HEK293 (cell line): ENCODE data around the gene SAE1.

Source experiments
- EGR2 ChIP-seq: fragments of 450-650 bp; formaldehyde crosslinking; IDR thresholded peaks from 2 replicates; pipeline ENCODE4 v1.5.1; 2016; ENCODE audit warnings: low read depth, missing biosample characterization, missing genetic modification characterization
- KLF1 ChIP-seq: fragments of 450-650 bp; formaldehyde crosslinking; IDR thresholded peaks from 2 replicates; pipeline ENCODE4 v1.5.1; 2016; ENCODE audit warnings: missing biosample characterization, missing genetic modification characterization
- KLF7 ChIP-seq: fragments of 450-650 bp; formaldehyde crosslinking; IDR thresholded peaks from 2 replicates; pipeline ENCODE4 v1.5.1; 2016; ENCODE audit warnings: missing biosample characterization, missing genetic modification characterization, borderline replicate concordance
- SCRT2 ChIP-seq: fragments of 450-650 bp; formaldehyde crosslinking; IDR thresholded peaks from 2 replicates; pipeline ENCODE4 v1.5.1; 2016; ENCODE audit warnings: missing biosample characterization, missing genetic modification characterization
- ZNF138 ChIP-seq: fragments of 450-650 bp; formaldehyde crosslinking; IDR thresholded peaks from 2 replicates; pipeline ENCODE4 v1.5.1; 2016; ENCODE audit warnings: missing biosample characterization, missing genetic modification characterization, borderline replicate concordance
- ZNF324 ChIP-seq: fragments of 450-650 bp; formaldehyde crosslinking; IDR thresholded peaks from 2 replicates; pipeline ENCODE4 v1.5.1; 2016; ENCODE audit warnings: missing biosample characterization, missing genetic modification characterization
- ZNF37A ChIP-seq: fragments of 450-650 bp; IDR thresholded peaks from 2 replicates; pipeline ENCODE4 v1.5.1; 2018; ENCODE audit warnings: missing biosample characterization, missing genetic modification characterization
- ZNF404 ChIP-seq: fragments of 450-650 bp; formaldehyde crosslinking; IDR thresholded peaks from 2 replicates; pipeline ENCODE4 v1.5.1; 2017; ENCODE audit warnings: missing biosample characterization, missing genetic modification characterization
- ZNF426 ChIP-seq: fragments of 450-650 bp; formaldehyde crosslinking; IDR thresholded peaks from 2 replicates; pipeline ENCODE4 v1.5.1; 2017; ENCODE audit warnings: missing biosample characterization, missing genetic modification characterization, mild to moderate bottlenecking, inconsistent platforms, moderate library complexity
- ZSCAN23 ChIP-seq: fragments of 450-650 bp; formaldehyde crosslinking; IDR thresholded peaks from 2 replicates; pipeline ENCODE4 v1.5.1; 2016; ENCODE audit warnings: missing biosample characterization, missing genetic modification characterization
- TF ChIP-seq, protein P1 (sequence below): fragments of 450-650 bp; formaldehyde crosslinking; IDR thresholded peaks from 2 replicates; pipeline ENCODE4 v1.5.1; 2016; ENCODE audit warnings: missing biosample characterization, missing genetic modification characterization, borderline replicate concordance
- TF ChIP-seq, protein P2 (sequence below): fragments of 450-650 bp; formaldehyde crosslinking; IDR thresholded peaks from 2 replicates; pipeline ENCODE4 v1.5.1; 2016; ENCODE audit warnings: missing biosample characterization, missing genetic modification characterization
- TF ChIP-seq, protein P3 (sequence below): fragments of 450-650 bp; formaldehyde crosslinking; conservative IDR thresholded peaks from 2 replicates; pipeline ENCODE4 v1.5.1; 2016; ENCODE audit warnings: low read depth, missing biosample characterization, missing genetic modification characterization
- TF ChIP-seq, protein P4 (sequence below): fragments of 450-650 bp; formaldehyde crosslinking; IDR thresholded peaks from 2 replicates; pipeline ENCODE4 v1.5.1; 2017; ENCODE audit warnings: missing biosample characterization, missing genetic modification characterization
- TF ChIP-seq, protein P5 (sequence below): fragments of 450-650 bp; formaldehyde crosslinking; IDR thresholded peaks from 2 replicates; pipeline ENCODE4 v1.5.1; 2016; ENCODE audit warnings: missing biosample characterization, missing genetic modification characterization, borderline replicate concordance
- TF ChIP-seq, protein P6 (sequence below): fragments of 450-650 bp; formaldehyde crosslinking; IDR thresholded peaks from 2 replicates; pipeline ENCODE4 v1.5.1; 2016; ENCODE audit warnings: missing biosample characterization, missing genetic modification characterization

SAE1 gene

DNA sequence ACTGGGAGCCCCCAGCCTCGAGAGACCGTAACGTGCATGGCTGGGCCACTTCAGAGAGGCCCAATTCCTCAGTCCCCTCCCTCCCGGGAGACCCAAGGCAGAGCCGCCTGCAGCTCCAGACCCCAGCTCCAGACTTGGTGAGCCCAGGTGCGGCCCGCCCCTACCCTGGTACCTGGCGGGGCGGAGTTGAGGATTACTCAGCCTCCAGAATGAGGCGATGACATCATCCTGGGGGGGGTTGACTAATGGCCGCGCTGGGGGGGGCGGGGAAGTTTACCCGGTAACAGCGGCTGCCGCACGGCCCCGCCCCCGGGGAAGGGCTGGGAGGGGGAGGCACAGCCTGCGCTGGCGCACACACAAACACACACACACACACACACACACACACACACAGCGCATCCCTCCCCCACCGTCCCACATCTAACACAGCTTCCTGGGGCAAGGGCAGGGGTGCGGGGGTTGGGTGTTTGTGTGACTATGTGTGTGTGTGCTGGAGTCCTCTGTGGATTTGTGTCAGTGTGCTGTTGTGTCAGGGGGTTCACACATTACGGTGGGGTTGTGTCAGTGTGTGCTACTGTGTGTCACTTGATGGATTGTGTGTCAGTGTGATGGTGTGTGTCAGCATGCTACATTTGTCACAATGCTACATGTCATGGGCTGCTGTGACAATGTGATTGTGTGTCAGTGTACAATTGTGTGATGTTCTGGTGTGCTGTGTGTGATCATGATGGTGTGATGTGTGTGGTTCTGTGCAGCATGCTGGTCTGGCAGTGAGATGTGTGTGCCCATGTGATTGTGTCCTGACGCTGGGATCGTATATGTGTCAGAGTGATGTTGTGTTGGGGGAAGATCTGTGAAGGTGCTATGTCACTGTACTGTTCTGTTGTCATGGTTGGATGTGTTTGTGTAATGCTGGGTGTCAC, 110.6 kb downstream of the SAE1 start (continued):
- TF ChIP-seq EGR2, result peak; percentile 90
- TF ChIP-seq, protein P1, sequence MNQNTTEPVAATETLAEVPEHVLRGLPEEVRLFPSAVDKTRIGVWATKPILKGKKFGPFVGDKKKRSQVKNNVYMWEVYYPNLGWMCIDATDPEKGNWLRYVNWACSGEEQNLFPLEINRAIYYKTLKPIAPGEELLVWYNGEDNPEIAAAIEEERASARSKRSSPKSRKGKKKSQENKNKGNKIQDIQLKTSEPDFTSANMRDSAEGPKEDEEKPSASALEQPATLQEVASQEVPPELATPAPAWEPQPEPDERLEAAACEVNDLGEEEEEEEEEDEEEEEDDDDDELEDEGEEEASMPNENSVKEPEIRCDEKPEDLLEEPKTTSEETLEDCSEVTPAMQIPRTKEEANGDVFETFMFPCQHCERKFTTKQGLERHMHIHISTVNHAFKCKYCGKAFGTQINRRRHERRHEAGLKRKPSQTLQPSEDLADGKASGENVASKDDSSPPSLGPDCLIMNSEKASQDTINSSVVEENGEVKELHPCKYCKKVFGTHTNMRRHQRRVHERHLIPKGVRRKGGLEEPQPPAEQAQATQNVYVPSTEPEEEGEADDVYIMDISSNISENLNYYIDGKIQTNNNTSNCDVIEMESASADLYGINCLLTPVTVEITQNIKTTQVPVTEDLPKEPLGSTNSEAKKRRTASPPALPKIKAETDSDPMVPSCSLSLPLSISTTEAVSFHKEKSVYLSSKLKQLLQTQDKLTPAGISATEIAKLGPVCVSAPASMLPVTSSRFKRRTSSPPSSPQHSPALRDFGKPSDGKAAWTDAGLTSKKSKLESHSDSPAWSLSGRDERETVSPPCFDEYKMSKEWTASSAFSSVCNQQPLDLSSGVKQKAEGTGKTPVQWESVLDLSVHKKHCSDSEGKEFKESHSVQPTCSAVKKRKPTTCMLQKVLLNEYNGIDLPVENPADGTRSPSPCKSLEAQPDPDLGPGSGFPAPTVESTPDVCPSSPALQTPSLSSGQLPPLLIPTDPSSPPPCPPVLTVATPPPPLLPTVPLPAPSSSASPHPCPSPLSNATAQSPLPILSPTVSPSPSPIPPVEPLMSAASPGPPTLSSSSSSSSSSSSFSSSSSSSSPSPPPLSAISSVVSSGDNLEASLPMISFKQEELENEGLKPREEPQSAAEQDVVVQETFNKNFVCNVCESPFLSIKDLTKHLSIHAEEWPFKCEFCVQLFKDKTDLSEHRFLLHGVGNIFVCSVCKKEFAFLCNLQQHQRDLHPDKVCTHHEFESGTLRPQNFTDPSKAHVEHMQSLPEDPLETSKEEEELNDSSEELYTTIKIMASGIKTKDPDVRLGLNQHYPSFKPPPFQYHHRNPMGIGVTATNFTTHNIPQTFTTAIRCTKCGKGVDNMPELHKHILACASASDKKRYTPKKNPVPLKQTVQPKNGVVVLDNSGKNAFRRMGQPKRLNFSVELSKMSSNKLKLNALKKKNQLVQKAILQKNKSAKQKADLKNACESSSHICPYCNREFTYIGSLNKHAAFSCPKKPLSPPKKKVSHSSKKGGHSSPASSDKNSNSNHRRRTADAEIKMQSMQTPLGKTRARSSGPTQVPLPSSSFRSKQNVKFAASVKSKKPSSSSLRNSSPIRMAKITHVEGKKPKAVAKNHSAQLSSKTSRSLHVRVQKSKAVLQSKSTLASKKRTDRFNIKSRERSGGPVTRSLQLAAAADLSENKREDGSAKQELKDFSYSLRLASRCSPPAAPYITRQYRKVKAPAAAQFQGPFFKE, result peak; percentile 96; the same call in 1 of the 2 replicates
- no peak for TF ChIP-seq ZNF37A (tag by site-specific recombination)
- TF ChIP-seq KLF7, result peak; percentile 43; the same call in 1 of the 2 replicates
- 0 out of 2 replicates have a peak, but pooled peaks have one; percentile 18 for TF ChIP-seq ZSCAN23 (tag by site-specific recombination)
- no peak for TF ChIP-seq ZNF426
- TF ChIP-seq KLF1 (tag by site-specific recombination), result peak; percentile 79
- TF ChIP-seq, protein P2, sequence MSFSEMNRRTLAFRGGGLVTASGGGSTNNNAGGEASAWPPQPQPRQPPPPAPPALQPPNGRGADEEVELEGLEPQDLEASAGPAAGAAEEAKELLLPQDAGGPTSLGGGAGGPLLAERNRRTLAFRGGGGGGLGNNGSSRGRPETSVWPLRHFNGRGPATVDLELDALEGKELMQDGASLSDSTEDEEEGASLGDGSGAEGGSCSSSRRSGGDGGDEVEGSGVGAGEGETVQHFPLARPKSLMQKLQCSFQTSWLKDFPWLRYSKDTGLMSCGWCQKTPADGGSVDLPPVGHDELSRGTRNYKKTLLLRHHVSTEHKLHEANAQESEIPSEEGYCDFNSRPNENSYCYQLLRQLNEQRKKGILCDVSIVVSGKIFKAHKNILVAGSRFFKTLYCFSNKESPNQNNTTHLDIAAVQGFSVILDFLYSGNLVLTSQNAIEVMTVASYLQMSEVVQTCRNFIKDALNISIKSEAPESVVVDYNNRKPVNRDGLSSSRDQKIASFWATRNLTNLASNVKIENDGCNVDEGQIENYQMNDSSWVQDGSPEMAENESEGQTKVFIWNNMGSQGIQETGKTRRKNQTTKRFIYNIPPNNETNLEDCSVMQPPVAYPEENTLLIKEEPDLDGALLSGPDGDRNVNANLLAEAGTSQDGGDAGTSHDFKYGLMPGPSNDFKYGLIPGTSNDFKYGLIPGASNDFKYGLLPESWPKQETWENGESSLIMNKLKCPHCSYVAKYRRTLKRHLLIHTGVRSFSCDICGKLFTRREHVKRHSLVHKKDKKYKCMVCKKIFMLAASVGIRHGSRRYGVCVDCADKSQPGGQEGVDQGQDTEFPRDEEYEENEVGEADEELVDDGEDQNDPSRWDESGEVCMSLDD (tag by site-specific recombination), result peak; percentile 75
- TF ChIP-seq ZNF138 (tag by site-specific recombination), result no peak
- TF ChIP-seq SCRT2 (tag by site-specific recombination), result peak; percentile 58; the same call in 1 of the 2 replicates
- no peak for TF ChIP-seq ZNF404 (tag by site-specific recombination)
- TF ChIP-seq, protein P3, sequence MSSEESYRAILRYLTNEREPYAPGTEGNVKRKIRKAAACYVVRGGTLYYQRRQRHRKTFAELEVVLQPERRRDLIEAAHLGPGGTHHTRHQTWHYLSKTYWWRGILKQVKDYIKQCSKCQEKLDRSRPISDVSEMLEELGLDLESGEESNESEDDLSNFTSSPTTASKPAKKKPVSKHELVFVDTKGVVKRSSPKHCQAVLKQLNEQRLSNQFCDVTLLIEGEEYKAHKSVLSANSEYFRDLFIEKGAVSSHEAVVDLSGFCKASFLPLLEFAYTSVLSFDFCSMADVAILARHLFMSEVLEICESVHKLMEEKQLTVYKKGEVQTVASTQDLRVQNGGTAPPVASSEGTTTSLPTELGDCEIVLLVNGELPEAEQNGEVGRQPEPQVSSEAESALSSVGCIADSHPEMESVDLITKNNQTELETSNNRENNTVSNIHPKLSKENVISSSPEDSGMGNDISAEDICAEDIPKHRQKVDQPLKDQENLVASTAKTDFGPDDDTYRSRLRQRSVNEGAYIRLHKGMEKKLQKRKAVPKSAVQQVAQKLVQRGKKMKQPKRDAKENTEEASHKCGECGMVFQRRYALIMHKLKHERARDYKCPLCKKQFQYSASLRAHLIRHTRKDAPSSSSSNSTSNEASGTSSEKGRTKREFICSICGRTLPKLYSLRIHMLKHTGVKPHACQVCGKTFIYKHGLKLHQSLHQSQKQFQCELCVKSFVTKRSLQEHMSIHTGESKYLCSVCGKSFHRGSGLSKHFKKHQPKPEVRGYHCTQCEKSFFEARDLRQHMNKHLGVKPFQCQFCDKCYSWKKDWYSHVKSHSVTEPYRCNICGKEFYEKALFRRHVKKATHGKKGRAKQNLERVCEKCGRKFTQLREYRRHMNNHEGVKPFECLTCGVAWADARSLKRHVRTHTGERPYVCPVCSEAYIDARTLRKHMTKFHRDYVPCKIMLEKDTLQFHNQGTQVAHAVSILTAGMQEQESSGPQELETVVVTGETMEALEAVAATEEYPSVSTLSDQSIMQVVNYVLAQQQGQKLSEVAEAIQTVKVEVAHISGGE (tag by site-specific recombination), result peak; percentile 32; the same call in 1 of the 2 replicates
- TF ChIP-seq ZNF324, result peak; percentile 72
- TF ChIP-seq, protein P4, sequence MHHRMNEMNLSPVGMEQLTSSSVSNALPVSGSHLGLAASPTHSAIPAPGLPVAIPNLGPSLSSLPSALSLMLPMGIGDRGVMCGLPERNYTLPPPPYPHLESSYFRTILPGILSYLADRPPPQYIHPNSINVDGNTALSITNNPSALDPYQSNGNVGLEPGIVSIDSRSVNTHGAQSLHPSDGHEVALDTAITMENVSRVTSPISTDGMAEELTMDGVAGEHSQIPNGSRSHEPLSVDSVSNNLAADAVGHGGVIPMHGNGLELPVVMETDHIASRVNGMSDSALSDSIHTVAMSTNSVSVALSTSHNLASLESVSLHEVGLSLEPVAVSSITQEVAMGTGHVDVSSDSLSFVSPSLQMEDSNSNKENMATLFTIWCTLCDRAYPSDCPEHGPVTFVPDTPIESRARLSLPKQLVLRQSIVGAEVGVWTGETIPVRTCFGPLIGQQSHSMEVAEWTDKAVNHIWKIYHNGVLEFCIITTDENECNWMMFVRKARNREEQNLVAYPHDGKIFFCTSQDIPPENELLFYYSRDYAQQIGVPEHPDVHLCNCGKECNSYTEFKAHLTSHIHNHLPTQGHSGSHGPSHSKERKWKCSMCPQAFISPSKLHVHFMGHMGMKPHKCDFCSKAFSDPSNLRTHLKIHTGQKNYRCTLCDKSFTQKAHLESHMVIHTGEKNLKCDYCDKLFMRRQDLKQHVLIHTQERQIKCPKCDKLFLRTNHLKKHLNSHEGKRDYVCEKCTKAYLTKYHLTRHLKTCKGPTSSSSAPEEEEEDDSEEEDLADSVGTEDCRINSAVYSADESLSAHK (tag by site-specific recombination), result peak; percentile 10; the same call in 1 of the 2 replicates
- TF ChIP-seq, protein P5, sequence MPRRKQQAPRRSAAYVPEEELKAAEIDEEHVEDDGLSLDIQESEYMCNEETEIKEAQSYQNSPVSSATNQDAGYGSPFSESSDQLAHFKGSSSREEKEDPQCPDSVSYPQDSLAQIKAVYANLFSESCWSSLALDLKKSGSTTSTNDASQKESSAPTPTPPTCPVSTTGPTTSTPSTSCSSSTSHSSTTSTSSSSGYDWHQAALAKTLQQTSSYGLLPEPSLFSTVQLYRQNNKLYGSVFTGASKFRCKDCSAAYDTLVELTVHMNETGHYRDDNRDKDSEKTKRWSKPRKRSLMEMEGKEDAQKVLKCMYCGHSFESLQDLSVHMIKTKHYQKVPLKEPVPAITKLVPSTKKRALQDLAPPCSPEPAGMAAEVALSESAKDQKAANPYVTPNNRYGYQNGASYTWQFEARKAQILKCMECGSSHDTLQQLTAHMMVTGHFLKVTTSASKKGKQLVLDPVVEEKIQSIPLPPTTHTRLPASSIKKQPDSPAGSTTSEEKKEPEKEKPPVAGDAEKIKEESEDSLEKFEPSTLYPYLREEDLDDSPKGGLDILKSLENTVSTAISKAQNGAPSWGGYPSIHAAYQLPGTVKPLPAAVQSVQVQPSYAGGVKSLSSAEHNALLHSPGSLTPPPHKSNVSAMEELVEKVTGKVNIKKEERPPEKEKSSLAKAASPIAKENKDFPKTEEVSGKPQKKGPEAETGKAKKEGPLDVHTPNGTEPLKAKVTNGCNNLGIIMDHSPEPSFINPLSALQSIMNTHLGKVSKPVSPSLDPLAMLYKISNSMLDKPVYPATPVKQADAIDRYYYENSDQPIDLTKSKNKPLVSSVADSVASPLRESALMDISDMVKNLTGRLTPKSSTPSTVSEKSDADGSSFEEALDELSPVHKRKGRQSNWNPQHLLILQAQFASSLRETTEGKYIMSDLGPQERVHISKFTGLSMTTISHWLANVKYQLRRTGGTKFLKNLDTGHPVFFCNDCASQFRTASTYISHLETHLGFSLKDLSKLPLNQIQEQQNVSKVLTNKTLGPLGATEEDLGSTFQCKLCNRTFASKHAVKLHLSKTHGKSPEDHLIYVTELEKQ (tag by site-specific recombination), result peak; percentile 6; the same call in 1 of the 2 replicates
- TF ChIP-seq, protein P6, sequence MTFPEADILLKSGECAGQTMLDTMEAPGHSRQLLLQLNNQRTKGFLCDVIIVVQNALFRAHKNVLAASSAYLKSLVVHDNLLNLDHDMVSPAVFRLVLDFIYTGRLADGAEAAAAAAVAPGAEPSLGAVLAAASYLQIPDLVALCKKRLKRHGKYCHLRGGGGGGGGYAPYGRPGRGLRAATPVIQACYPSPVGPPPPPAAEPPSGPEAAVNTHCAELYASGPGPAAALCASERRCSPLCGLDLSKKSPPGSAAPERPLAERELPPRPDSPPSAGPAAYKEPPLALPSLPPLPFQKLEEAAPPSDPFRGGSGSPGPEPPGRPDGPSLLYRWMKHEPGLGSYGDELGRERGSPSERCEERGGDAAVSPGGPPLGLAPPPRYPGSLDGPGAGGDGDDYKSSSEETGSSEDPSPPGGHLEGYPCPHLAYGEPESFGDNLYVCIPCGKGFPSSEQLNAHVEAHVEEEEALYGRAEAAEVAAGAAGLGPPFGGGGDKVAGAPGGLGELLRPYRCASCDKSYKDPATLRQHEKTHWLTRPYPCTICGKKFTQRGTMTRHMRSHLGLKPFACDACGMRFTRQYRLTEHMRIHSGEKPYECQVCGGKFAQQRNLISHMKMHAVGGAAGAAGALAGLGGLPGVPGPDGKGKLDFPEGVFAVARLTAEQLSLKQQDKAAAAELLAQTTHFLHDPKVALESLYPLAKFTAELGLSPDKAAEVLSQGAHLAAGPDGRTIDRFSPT, result peak; percentile 79
